GM12892 (cell line): ENCODE measurements around the gene WNK2.

ENCODE experiments used
- POLR2A ChIP-seq: IDR thresholded peaks from 2 replicates; pipeline ENCODE4 v1.6.1; 2011; ENCODE audit warnings: low read depth, low read length, control low read depth
- POLR2AphosphoS5 ChIP-seq: IDR thresholded peaks from 2 replicates; pipeline ENCODE4 v1.6.1; 2011; ENCODE audit warnings: low read depth, low read length, control low read depth
- TAF1 ChIP-seq: IDR thresholded peaks from 2 replicates; pipeline ENCODE4 v1.6.1; 2011; ENCODE audit warnings: low read depth, mild to moderate bottlenecking, control low read depth, low read length, borderline replicate concordance

DNA sequence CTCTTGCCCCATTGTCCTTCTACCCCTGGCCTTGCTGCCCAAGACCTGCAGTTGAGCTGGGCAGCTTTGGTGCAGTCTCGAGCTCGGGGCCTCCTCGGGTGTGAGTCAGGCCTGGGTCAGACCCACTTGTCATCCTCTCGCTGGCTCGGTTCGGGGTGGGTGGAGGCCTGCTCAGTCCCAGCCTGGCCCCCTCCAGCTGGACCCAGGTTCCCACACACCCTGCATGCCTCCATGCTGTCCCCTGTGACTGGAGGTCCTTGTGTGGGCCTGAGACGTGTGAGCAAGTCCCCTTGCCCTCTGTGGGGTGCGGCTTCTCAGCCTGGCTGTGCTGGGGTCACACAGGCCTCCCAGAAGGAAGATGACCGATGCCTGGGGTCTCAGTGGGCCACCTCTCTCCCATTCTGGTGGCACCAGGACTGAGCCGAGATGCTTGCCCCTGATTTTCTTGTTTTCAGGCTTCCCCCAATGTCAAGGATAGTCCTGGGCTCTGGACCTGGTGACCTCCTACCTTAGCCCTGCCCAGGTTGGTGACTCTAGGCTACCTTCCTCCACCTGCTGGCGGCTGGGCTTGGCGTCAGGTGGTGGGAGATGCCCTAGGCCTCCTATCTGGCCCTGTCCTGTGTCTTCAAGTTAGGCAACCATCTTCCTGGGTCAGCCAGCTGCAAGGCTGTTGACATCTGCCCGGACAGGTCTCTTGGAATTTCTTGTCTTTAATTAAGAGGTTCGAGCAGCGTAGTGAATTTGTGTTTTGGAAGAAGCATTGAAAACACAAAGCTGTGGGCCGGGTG, 15.1 kb downstream of the WNK2 start:
- TF ChIP-seq POLR2A (no peak), POLR2AphosphoS5 (no peak), TAF1 (no peak)
